ENCODE results near the gene JAZF1.
"Not testable (repeated sequence)": the region's sequence is repeated elsewhere in the genome, so short reads cannot be mapped to it uniquely, and the experiment has no call there.

JAZF1 gene

GRCh38 chr7:27861747-27862146 is 318.8 kb downstream of the JAZF1 start:
- no peak for DNase-seq

GRCh38 chr7:27860800-27861199 is 319.8 kb downstream of the JAZF1 start:
- no peak for DNase-seq

GRCh38 chr7:27856703-27857485 is 323.7 kb downstream of the JAZF1 start:
- not testable (repeated sequence) for DNase-seq

GRCh38 chr7:27850531-27850930 is 330.1 kb downstream of the JAZF1 start:
- no peak for DNase-seq

- no peak for DNase-seq
Measured at GRCh38 chr7:27846388-27846787, 334.2 kb downstream of the JAZF1 start.

GRCh38 chr7:27843584-27844305 is 336.9 kb downstream of the JAZF1 start:
- DNase-seq, result no peak

- no peak for DNase-seq
Measured at GRCh38 chr7:27842851-27843250, 337.7 kb downstream of the JAZF1 start.

GRCh38 chr7:27842094-27842692 is 338.4 kb downstream of the JAZF1 start:
- DNase-seq, result no peak

GRCh38 chr7:27840760-27841364 is 339.7 kb downstream of the JAZF1 start:
- no peak for DNase-seq

- DNase-seq, result no peak
Measured at GRCh38 chr7:27840313-27840712, 340.3 kb downstream of the JAZF1 start.

- DNase-seq, result no peak
Measured at GRCh38 chr7:27839099-27839498, 341.5 kb downstream of the JAZF1 start.

GRCh38 chr7:27836536-27836935 is 344.1 kb downstream of the JAZF1 start:
- no peak for DNase-seq

GRCh38 chr7:27835376-27835775 is 345.2 kb downstream of the JAZF1 start:
- DNase-seq, result no peak

GRCh38 chr7:27834179-27834921 is 346.2 kb downstream of the JAZF1 start:
- no peak for DNase-seq

GRCh38 chr7:27826357-27826756 is 354.2 kb downstream of the JAZF1 start:
- no peak for DNase-seq

- DNase-seq, result no peak
Measured at GRCh38 chr7:27825891-27826290, 354.7 kb downstream of the JAZF1 start.

GRCh38 chr7:27822245-27822644 is 358.4 kb downstream of the JAZF1 start:
- DNase-seq, result no peak

GRCh38 chr7:27812706-27813105 is 367.9 kb downstream of the JAZF1 start:
- DNase-seq, result no peak

GRCh38 chr7:27810186-27810585 is 370.4 kb downstream of the JAZF1 start:
- DNase-seq, result no peak

- no peak for DNase-seq
Measured at GRCh38 chr7:27808626-27809025, 372.0 kb downstream of the JAZF1 start.

GRCh38 chr7:27804139-27804538 is 376.5 kb downstream of the JAZF1 start:
- DNase-seq, result no peak

GRCh38 chr7:27802999-27803398 is 377.6 kb downstream of the JAZF1 start:
- DNase-seq, result no peak

- DNase-seq, result no peak
Measured at GRCh38 chr7:27799212-27799611, 381.4 kb downstream of the JAZF1 start.

All from GDM1 (cell line).